Peyer's patch (tissue), 4 donors: ENCODE data around the gene KCP. TPM values are rescaled to one million over a fixed set of nuclear protein-coding genes. Genes with fewer than 3 reads are reported as not detected.

ENCODE experiments used
- DNase-seq, 3 donors: peaks; one replicate each; pipeline ENCODE4 v3.0.0-alpha.2; 2017 to 2019
- H3K27ac ChIP-seq, 4 donors: fragments of 200-600 bp; sonication (generic); one replicate each; pipeline ENCODE4 v1.5.1; 2016 to 2019
- H3K27me3 ChIP-seq, 2 donors: fragments of 200-600 bp; sonication (generic); one replicate each; pipeline ENCODE4 v1.5.1; 2019
- H3K36me3 ChIP-seq, 3 donors: fragments of 200-600 bp; sonication (generic); one replicate each; pipeline ENCODE4 v1.5.1; 2016 to 2019
- H3K4me1 ChIP-seq, 4 donors: fragments of 200-600 bp; sonication (generic); one replicate each; pipeline ENCODE4 v1.5.1; 2016 to 2019
- H3K4me3 ChIP-seq, 4 donors: fragments of 200-600 bp; sonication (generic); 1 replicate in 3 of 4; 2 replicates in 1 of 4; pipeline ENCODE4 v1.5.1; 2016 to 2019; ENCODE audit warnings: mild to moderate bottlenecking in 1 of 4
- H3K9me3 ChIP-seq, 4 donors: fragments of 200-600 bp; sonication (generic); one replicate each; pipeline ENCODE4 v1.5.1; 2016 to 2019; ENCODE audit warnings: mild to moderate bottlenecking in 1 of 4
- CTCF ChIP-seq, 6 experiments: fragments of 450-650 bp in 4 of 6; fragments of 200-600 bp in 2 of 6; sonication (generic) in 1 of 6; IDR thresholded peaks; one replicate each; pipeline ENCODE4 v1.5.1; 2017 to 2019; ENCODE audit warnings: antibody characterized with exemption in 6 of 6, mild to moderate bottlenecking in 3 of 6, moderate library complexity in 1 of 6
- POLR2A ChIP-seq, 2 donors: fragments of 450-650 bp; IDR thresholded peaks; one replicate each; pipeline ENCODE4 v1.5.1; 2017; ENCODE audit warnings: antibody characterized with exemption in 2 of 2, mild to moderate bottlenecking in 2 of 2, moderate library complexity in 2 of 2
- total RNA-seq, 4 donors: library from RNA; depleted of rRNA; stranded (reverse); fragments of >200 nt; gene quantifications; one replicate each; pipeline ENCODE4 v1.1.0, GENCODE V29; 2016

KCP gene
- total RNA-seq, 4 donors from 2014 or later: 3.3 to 14.1 (median 6.7) TPM

DNA sequence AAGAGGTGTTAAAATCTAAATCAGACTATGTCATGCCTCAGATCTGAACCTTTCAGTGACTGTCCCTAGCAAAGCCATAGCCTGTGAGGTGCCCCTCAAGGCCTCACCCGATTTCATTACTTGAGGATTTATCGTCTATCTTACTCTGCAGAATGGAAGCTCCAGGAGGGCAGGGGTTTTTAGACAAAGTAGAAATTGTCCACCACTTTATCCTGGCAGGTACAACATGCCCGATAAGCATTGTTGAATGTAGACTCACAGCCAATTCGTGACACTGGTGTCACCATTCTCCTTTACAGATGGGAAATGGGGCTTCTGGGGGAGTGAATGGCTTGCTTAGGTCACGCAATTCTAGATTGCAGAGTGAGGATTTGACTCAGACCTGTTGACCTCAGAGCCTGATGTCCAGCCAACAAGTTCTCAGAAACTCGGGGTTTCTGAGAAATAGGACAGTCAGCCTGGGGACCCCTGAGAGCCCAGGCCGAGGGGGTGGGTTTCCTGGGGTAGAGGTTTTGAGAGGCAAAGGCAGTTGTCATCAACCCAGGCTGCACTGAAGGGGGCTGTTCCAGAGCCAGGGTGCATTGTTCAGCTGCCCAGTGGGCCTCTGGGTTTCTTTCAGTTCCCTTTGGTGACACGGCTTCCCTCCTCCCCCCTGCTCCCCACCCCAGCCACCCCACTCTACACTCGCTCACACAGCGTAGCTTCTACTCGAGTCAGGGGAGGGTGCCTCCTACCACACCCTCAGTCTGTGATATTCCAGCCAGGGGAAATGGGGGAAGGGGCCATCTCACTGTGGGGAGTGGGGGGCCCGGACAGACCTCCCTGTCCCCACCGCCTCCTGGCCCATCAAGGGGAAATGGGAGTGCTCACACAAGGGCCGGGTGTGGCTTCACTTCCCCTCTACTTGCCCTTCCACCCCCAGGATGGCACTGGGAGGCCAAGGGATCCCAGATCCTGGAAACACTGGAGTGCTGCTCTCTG lies 24.1 kb upstream of the KCP start:
- Histone ChIP-seq H3K27me3 (no peaks in the 10 kb centered on the region), H3K9me3 (no peaks in the 10 kb centered on the region), H3K4me3 (no peak overlapping the region), H3K27ac (peak overlapping the region; percentile 10 to 57 (median 36)), H3K36me3 (no peaks in the 10 kb centered on the region), H3K4me1 (peaks cover 0 to 26% (median 19%) of the 10 kb centered on the region in 4 donors)
- TF ChIP-seq POLR2A (IDR thresholded peaks at IDR 0.05) (no peak), CTCF (IDR thresholded peaks at IDR 0.05) (no peak)
- DNase-seq: peak in 2 of 3 donors; percentile 63 to 66

DNA sequence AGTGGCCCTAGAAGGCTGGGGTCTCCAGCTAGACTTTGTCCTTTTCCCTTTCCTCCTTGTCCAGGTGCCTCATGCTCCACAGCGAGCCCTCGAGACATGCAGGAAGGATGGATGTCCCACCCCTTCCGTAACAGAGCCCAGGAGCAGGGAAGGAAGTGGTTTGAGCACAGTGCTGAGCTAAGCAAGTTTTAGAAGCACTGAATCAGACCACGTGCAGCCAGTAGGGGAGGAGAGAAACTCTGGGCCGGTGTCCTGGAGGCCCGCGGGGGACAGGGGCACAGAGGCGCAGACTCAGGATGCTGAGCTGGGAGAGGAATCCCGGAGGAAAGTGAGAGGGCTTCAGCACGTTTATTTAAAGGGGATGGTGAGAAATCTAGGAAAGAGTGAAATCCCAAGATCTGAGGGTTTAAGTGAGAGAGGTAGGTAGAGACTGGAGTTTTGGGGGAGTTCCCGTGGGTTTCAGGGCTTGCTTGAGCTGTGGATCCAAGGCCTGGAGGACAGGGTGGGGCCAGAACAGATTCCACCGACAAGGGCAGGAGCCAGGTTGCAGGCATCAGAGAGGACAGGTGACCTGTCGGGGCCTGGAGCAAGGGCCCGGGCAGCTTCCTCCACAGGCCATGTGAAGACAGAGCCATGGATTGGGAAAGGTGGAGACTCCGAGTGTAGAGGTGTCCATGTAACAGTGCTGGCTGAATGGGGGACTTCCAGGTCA lies 22.8 kb upstream of the KCP start:
- H3K4me1 ChIP-seq: peaks cover 0 to 23% (median 15%) of the 10 kb centered on the region in 4 donors
- DNase-seq: peak in 2 of 3 donors; percentile 79 to 84
- TF ChIP-seq POLR2A (IDR thresholded peaks at IDR 0.05) (no peak), CTCF (IDR thresholded peaks at IDR 0.05) (no peak)
- H3K9me3 ChIP-seq: no peaks in the 10 kb centered on the region
- H3K27me3 ChIP-seq: no peaks in the 10 kb centered on the region
- H3K27ac ChIP-seq: peak overlapping the region in 3 of 4 donors; percentile 9 to 57 (median 10)
- H3K4me3 ChIP-seq: peak overlapping the region in 1 of 4 donors; percentile 3
- H3K36me3 ChIP-seq: no peaks in the 10 kb centered on the region

DNA sequence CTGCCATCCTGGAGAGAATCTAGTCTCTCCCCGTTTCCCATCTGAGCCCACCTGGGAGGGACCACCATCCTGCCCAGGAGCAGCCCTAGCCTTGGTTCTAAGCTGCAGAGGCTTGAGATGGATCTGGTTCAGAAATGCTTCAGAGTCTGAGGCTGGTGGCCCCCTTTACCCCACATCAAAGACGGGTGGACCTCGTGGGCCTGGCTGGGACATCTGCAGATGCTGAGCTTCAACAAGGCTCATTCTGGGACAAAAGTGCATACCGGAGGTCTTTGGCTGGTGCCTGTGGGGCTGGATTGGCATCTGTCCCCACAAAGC lies 22.3 kb upstream of the KCP start:
- Histone ChIP-seq H3K36me3 (no peaks in the 10 kb centered on the region), H3K9me3 (no peaks in the 10 kb centered on the region), H3K4me3 (peak overlapping the region in 1 of 4 donors; percentile 3), H3K4me1 (peaks cover 0 to 23% (median 14%) of the 10 kb centered on the region in 4 donors), H3K27ac (peak overlapping the region in 1 of 4 donors; percentile 57), H3K27me3 (no peaks in the 10 kb centered on the region)
- TF ChIP-seq CTCF (IDR thresholded peaks at IDR 0.05): no peak
- no peak for TF ChIP-seq POLR2A (IDR thresholded peaks at IDR 0.05)
- no peak for DNase-seq

DNA sequence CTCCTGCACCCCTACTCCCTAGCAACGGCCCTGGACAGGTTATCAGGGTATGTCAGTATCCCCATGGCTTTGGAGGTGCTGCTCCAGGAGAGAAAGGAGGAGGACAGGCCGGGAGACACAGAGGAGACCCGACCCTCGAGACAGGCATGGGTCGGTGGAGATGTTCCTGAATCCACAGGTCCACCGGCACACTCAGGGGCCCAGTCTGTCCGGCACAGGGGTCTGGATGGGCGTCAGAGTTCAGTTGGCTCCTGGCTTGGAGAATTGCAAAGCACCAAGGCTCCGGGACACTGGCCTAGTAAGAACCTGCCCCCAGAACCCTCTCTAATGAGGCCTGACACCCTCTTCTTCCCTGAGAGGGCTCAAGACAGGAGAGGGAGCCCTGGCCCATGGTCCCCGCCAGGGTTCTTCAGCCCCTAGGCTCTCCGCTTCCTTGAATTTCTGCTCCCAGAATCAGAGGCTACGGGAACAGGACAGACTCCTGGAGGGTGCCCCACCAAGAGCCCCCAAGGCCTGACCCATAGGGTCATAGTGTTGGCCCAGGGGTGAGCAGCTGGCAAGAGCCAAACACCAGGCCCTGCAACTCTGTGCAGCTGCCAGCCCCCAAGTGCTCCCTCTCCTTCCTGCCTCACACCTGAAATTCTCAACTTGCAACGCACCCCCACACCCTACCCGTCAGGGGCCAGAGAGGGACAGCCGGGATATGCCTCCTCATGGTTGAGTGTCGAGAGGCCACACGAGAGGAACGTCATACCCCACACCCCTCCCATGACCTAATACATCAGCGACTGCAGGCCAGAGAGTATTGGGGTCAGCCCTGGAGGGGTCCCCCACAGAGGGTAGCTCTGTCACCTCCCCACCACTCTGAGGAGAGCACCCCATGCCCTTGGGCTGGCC lies 21.7 kb upstream of the KCP start:
- Histone ChIP-seq H3K36me3 (no peaks in the 10 kb centered on the region), H3K4me1 (peaks cover 0 to 18% (median 11%) of the 10 kb centered on the region in 4 donors), H3K27ac (peak overlapping the region in 1 of 4 donors; percentile 57), H3K27me3 (no peaks in the 10 kb centered on the region), H3K9me3 (no peaks in the 10 kb centered on the region), H3K4me3 (no peak overlapping the region)
- no peak for TF ChIP-seq CTCF (IDR thresholded peaks at IDR 0.05)
- DNase-seq: peak in 2 of 3 donors; percentile 29 to 37

DNA sequence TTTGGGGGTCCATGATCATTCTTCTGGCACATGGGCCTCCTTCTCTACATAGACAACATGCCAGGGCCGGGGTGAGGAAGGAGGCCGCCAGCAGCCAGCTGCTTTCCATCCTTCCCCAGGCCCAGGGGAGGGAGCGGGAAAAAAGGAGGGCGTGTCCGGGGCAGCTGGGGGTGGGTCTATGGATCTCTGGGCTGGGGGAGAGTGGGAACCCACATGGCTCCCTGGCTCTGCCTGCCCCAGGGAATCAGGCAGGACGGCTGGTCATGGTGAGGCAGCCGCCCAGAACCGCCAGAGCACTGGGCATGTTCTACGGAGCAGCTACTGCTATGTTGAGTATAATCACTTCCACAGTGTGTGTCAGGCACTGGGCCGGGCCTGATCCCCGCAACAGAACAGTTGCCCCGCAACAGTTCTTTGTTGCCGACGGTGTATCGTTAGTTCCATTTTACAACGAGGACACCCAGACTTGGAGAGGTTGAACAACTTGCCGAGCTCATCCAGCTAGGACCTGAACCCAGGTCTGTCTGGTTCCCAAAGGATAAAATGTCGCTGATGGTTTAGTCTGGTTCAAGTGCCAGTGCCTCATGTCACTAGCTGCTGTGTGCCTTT lies 20.8 kb upstream of the KCP start:
- Histone ChIP-seq H3K4me3 (no peak overlapping the region), H3K27me3 (no peaks in the 10 kb centered on the region), H3K9me3 (no peaks in the 10 kb centered on the region), H3K27ac (no peak overlapping the region), H3K4me1 (peaks cover 0 to 14% (median 7%) of the 10 kb centered on the region in 4 donors), H3K36me3 (no peaks in the 10 kb centered on the region)
- DNase-seq: peak in 2 of 3 donors; percentile 30 to 42
- TF ChIP-seq CTCF (IDR thresholded peaks at IDR 0.05): no peak
- no peak for TF ChIP-seq POLR2A (IDR thresholded peaks at IDR 0.05)
